H1 (cell line): ENCODE results near the gene COPA. TPM values are rescaled to one million over a fixed set of nuclear protein-coding genes. Genes with fewer than 3 reads are reported as not detected.

Experiments used
- BACH1 ChIP-seq: IDR thresholded peaks from 2 replicates; pipeline ENCODE4 v1.6.1; 2012; ENCODE audit warnings: low read length, improper control_type of control experiment
- POLR2AphosphoS5 ChIP-seq: IDR thresholded peaks from 2 replicates; pipeline ENCODE4 v1.6.1; 2011; ENCODE audit warnings: low read depth, low read length
- RBBP5 ChIP-seq: IDR thresholded peaks from 2 replicates; pipeline ENCODE4 v1.7.1; 2012; ENCODE audit warnings: low read depth, mild to moderate bottlenecking, inconsistent platforms, low read length, moderate library complexity, borderline replicate concordance
- SAP30 ChIP-seq: fragments of 300-600 bp; sonication (generic); IDR thresholded peaks from 2 replicates; pipeline ENCODE4 v1.7.1; 2012; ENCODE audit warnings: low read length, moderate library complexity, mild to moderate bottlenecking, inconsistent platforms; ENCODE audit not compliant: insufficient read depth, insufficient replicate concordance
- SIRT6 ChIP-seq: IDR thresholded peaks from one replicate; pipeline ENCODE4 v1.7.1; 2012; ENCODE audit warnings: low read length, inconsistent platforms
- SIX5 ChIP-seq: IDR thresholded peaks from 2 replicates; pipeline ENCODE4 v1.6.1; 2011; ENCODE audit warnings: mild to moderate bottlenecking, low read depth, low read length
- SP2 ChIP-seq: IDR thresholded peaks from 2 replicates; pipeline ENCODE4 v1.6.1; 2012; ENCODE audit warnings: mild to moderate bottlenecking, low read length, inconsistent platforms
- polyA plus RNA-seq, 7 experiments: library from polyadenylated mRNA; depleted of rRNA in 3 of 7; stranded (reverse) in 5 of 7; unstranded in 2 of 7; fragments of >200 nt in 5 of 7; fragments of 200-250 nt in 2 of 7; gene quantifications; 1 replicate in 5 of 7; 2 replicates in 1 of 7; 4 replicates in 1 of 7; pipeline versions ENCODE4 v1.2.1 to v1.2.3, GENCODE V29; 2011 to 2013; ENCODE audit warnings: missing spikeins in 2 of 7, mixed read lengths in 2 of 7
- total RNA-seq: library from RNA; stranded (reverse); fragmentation: NEBNext Ultra II Directional; extraction: Animal tissue kit (Norgen Biotek cat#: 25700); gene quantifications from 2 replicates; pipeline ENCODE4 v1.2.1, GENCODE V29; 2021

Gene COPA
- total and polyA plus RNA-seq, 2 of the 8 experiments (the other 6 are each of a cell fraction or from before 2014, with no cell fraction given), result 78.2 to 115 TPM

- TF ChIP-seq POLR2AphosphoS5 (no peak), SIRT6 (no peak), SP2 (no peak), BACH1 (no peak), RBBP5 (no peak), SAP30 (no peak), SIX5 (no peak)
These were observed 31.5 kb upstream of the COPA start (continued) for GRCh38 chr1:160374306-160375110.
